T-helper 17 cell (primary cell): Measurements from ENCODE around the gene MYO1E. TPM values are rescaled to one million over a fixed set of nuclear protein-coding genes. Genes with fewer than 3 reads are reported as not detected.

Experiments used
- ATAC-seq: fragments of 150-1000 bp; cut with Tn5 transposase; 2 replicates; pipeline ENCODE4 v1.10.0; 2021; ENCODE audit warnings: mild to moderate bottlenecking, moderate library complexity
- DNase-seq, 3 donors: peaks; one replicate each; pipeline versions ENCODE4 v3.0.0 to v3.0.0-alpha.2; 2020 to 2021
- H3K9me3 ChIP-seq: one replicate; pipeline ENCODE4 v1.7.0; 2013; ENCODE audit warnings: low read length, mild to moderate bottlenecking; ENCODE audit not compliant: control insufficient read depth, poor library complexity, severe bottlenecking
- H3K27ac Mint-ChIP-seq: one replicate; pipeline ENCODE4 v1.8.0; 2022; ENCODE audit warnings: mild to moderate bottlenecking, moderate library complexity, mixed read lengths
- H3K27me3 Mint-ChIP-seq: one replicate; pipeline ENCODE4 v1.8.0; 2022; ENCODE audit warnings: mixed read lengths
- H3K36me3 Mint-ChIP-seq: one replicate; pipeline ENCODE4 v1.8.0; 2022; ENCODE audit warnings: low read depth, mixed read lengths
- H3K4me1 Mint-ChIP-seq: one replicate; pipeline ENCODE4 v1.8.0; 2022; ENCODE audit warnings: mild to moderate bottlenecking, mixed read lengths
- H3K4me3 Mint-ChIP-seq: one replicate; pipeline ENCODE4 v1.8.0; 2022; ENCODE audit warnings: mild to moderate bottlenecking, moderate library complexity, mixed read lengths
- total RNA-seq, 4 donors: library from RNA in 2 of 4; stranded (reverse) in 2 of 4; gene quantifications; one replicate each; pipeline ENCODE4 v1.2.3 and lab custom pipeline; 2022 to 2026

The MYO1E gene
- total RNA-seq, 2 donors from 2014 or later, result 4.0 to 4.1 TPM

DNA sequence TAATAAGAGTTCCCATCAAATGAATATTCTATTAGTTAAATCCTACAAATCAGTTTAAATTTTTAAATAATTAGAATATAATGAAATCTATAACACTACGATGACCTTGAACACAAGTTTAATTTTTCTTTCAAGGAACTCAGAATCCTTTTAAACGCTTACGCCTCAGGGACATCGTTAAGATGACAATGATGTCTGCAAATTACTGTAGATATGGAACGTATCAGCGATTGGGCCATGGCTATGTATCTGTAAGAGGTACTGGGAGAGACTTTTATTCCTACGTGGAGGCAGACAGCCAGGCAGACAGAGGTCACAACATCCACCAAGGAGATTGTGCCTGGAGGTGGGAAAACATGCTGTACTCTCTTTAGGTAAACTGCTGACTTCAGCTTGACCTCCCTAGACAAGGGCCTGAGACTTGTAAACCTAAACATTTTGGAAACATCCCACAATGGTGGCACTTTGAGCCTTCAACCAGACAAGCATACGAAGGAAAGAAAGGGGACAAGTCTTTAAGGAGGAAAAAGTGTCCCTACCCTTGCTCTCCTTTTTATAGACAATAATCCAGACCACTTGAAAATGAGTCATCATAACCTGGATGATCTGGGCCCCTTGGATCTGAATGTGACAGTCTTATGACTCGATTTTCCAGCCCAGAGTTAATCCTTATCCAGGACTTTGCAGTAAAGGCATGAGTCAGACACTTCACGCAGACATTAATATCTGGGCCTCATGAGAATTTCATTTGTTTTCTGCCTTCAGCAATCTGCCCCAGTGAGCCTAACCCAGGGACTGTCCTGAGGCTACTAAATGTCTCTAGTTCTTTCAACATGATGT lies 172.8 kb downstream of the MYO1E start:
- ATAC-seq, result no peak
- Mint-ChIP-seq H3K36me3 (no peaks in the 10 kb centered on the region), H3K4me3 (no peak overlapping the region), H3K27ac (no peak overlapping the region), H3K27me3 (no peaks in the 10 kb centered on the region), H3K4me1 (peaks cover 2% of the 10 kb centered on the region)
- no peak for DNase-seq
- no peaks in the 10 kb centered on the region for H3K9me3 ChIP-seq

DNA sequence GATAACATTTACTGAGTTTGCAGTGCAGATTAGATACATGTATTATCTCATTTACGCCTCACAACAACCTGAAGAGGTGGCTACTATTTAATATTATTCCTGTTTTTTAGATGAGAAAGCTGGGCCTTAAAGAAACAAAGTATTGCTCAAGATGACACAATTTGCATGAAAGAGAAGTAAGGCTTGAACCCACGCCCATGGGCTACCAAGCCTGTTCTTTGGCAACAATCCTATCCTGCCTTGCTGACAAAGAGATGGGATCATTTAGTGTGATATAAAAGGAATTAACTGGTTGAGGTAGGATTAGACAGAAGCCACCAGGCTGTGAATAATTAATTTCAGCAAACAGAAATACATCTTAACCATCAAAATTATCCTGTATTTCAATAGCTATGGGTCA lies 175.2 kb downstream of the MYO1E start:
- H3K27me3 Mint-ChIP-seq, result peaks cover 7% of the 10 kb centered on the region
- no peak overlapping the region for H3K27ac Mint-ChIP-seq
- no peaks in the 10 kb centered on the region for H3K4me1 Mint-ChIP-seq
- H3K36me3 Mint-ChIP-seq, result no peaks in the 10 kb centered on the region
- H3K4me3 Mint-ChIP-seq, result no peak overlapping the region
- DNase-seq (no peak), ATAC-seq (no peak)
- no peaks in the 10 kb centered on the region for H3K9me3 ChIP-seq

DNA sequence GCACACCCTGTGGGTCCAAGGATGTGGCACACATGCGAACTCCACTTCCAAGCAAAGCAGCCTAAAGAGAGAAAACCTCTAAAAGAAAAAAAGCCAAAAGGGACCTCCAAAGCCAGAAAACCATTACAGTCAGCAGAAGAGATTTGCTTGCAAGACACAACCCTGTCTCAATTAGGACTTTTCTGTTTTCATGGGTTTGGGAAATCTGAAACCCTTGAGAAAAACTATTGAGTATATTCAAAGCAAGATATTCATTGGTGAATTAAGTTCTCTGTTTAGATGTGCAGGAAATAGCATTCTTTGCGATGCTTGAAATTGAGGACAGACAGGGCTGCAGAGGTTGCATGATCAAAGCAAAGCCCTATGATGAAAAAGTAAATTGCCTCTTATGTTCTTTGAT lies 176.3 kb downstream of the MYO1E start:
- H3K27me3 Mint-ChIP-seq, result peaks cover 18% of the 10 kb centered on the region
- no peaks in the 10 kb centered on the region for H3K36me3 Mint-ChIP-seq
- no peak overlapping the region for H3K27ac Mint-ChIP-seq
- ATAC-seq (no peak), DNase-seq (no peak)
- no peaks in the 10 kb centered on the region for H3K9me3 ChIP-seq
- H3K4me3 Mint-ChIP-seq, result no peak overlapping the region
- no peaks in the 10 kb centered on the region for H3K4me1 Mint-ChIP-seq

DNA sequence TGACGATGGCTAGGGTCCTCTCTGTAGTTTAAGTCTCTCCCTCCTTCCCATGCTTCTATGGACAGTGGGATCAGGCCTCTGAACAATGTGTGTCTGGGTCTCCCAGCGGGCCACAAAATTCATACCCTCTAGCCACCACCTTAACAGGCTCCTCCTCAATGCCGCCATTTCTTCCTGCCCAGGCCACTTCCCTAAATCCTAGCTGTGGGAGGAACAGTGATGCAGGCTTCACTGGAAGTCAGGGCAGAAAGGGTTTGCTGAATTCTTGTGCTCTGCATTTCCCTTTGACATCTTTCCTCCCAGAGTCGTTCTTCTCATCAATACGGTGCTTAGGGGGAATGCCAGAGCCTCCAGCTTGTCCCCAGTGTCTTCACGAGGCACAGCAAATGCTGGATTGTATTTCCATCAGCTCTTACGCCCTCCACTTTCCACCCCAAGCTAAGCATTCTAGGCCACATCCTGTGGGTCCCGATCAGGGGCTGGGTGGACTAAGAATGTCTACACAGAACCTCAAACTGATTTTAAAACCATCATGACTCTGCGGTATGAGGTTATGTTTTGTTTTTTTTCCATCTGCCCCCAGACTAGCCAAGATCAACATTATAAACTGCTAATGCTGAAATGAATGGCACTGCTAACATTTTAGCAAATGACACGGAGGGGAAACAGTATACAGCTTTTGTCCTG lies 177.9 kb downstream of the MYO1E start:
- Mint-ChIP-seq H3K4me3 (no peak overlapping the region), H3K36me3 (no peaks in the 10 kb centered on the region), H3K4me1 (no peaks in the 10 kb centered on the region), H3K27me3 (peaks cover 30% of the 10 kb centered on the region), H3K27ac (no peak overlapping the region)
- DNase-seq (no peak), ATAC-seq (no peak)
- no peaks in the 10 kb centered on the region for H3K9me3 ChIP-seq

DNA sequence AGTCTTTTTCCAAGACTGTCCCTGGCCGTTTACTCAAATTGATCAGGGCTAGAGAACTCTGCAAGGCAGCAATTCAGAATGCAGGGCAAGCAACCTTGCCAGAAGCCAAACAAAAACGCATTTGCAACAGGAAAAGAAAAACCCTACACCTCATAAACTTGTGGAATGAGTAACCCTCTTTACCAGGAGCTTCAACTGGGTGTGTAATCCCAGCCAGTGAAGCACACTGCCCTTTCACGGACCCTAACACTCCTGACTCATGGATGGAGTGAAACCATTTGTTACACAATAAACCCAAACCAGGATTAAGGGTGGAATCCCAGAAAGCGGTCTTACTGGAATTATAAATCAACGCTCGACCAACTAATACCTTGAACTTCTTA lies 180.8 kb downstream of the MYO1E start:
- H3K9me3 ChIP-seq, result no peaks in the 10 kb centered on the region
- no peak for DNase-seq
- Mint-ChIP-seq H3K27me3 (peaks cover 30% of the 10 kb centered on the region), H3K27ac (no peak overlapping the region), H3K4me3 (no peak overlapping the region), H3K36me3 (peaks cover 3% of the 10 kb centered on the region), H3K4me1 (no peaks in the 10 kb centered on the region)
- no peak for ATAC-seq

DNA sequence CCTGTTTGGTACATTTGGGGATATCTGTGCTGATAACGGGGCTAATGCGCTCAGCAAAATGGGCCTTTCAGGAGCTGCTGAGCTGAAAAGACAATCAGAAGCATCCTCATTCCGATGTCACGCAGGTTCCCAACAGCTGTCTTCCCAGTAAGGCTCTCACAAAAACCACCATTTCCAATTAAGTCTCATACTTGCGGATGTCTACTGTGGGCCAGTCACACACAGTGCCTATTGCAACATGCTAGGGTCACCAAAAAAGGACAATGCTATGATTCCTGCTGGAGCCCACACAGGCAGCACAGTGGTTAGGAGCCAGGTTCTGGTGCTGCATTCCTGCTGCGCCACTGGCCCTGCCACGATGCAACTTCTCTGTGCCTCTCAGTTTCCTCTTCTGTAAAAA lies 182.4 kb downstream of the MYO1E start:
- ATAC-seq (no peak), DNase-seq (no peak)
- Mint-ChIP-seq H3K4me1 (no peaks in the 10 kb centered on the region), H3K36me3 (peaks cover 3% of the 10 kb centered on the region), H3K27ac (no peak overlapping the region), H3K4me3 (no peak overlapping the region), H3K27me3 (peaks cover 30% of the 10 kb centered on the region)
- no peaks in the 10 kb centered on the region for H3K9me3 ChIP-seq

DNA sequence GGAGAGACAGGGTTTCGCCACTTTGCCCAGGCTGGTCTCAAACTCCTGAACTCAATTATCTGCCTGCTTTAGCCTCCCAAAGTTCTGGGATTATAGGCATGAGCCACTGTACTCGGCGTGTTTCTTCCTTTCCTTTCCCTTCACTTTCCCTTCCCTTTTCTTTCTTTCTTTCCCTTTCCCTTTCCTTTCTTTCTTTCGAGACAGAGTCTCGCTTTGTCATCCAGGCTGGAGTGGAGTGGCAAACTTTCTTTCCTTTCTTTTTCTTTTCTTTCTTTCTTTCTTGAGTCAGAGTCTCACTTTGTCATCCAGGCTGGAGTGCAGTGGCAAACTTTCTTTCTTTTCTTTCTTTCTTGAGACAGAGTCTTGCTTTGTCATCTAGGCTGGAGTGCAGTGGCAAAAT lies 183.4 kb downstream of the MYO1E start:
- H3K4me3 Mint-ChIP-seq, result no peak overlapping the region

DNA sequence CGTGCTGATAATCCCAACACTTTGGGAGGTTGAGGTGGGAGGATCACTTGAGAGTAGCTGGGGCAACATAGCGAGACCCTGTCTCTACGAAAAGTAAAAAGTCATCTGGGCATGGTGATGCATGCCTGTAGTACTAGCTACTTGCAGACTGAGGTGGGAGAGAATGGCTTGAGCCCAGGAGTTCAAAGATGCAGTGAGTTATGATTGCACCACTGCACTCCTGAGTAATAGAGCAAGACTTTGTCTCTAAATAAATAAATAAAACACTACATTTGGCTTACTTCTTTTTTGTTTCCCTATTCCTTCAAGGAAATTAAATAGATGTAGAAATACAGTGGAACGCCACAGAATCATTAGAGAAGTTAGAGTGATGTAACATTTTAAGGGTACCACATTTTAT lies 186.2 kb downstream of the MYO1E start:
- DNase-seq, result no peak
- no peak for ATAC-seq
- Mint-ChIP-seq H3K27ac (no peak overlapping the region), H3K36me3 (peaks cover 3% of the 10 kb centered on the region), H3K27me3 (peaks cover 13% of the 10 kb centered on the region), H3K4me3 (no peak overlapping the region), H3K4me1 (no peaks in the 10 kb centered on the region)
- H3K9me3 ChIP-seq, result no peaks in the 10 kb centered on the region

More for the DNA sequence above, 183.4 kb downstream of the MYO1E start:
- H3K9me3 ChIP-seq, result no peaks in the 10 kb centered on the region
- Mint-ChIP-seq H3K27ac (no peak overlapping the region), H3K36me3 (peaks cover 3% of the 10 kb centered on the region), H3K27me3 (peaks cover 30% of the 10 kb centered on the region), H3K4me1 (no peaks in the 10 kb centered on the region)
- ATAC-seq, result no peak
- no peak for DNase-seq

DNA sequence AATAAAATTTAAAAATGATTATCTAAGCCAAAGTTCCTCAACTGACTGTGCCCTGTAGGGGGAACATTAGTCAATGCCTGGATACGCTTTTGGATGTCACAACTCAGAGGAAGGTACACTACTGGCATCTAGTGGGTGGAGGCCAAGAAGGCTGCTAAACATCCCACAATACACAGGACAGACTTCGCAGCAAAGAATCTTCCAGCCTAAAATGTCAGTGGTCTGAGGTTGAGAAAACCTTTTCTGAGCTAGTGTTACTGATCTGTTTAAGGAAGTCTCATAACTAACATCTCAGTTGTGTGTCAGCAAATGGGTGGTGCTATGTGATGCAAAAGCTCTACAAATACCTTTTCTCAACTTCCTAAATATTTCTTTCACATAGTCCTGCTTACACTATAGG lies 186.9 kb downstream of the MYO1E start:
- no peak overlapping the region for H3K4me3 Mint-ChIP-seq
- no peaks in the 10 kb centered on the region for H3K9me3 ChIP-seq
- H3K27me3 Mint-ChIP-seq, result peaks cover 12% of the 10 kb centered on the region
- H3K36me3 Mint-ChIP-seq, result peaks cover 3% of the 10 kb centered on the region
- H3K4me1 Mint-ChIP-seq, result no peaks in the 10 kb centered on the region
- ATAC-seq, result peak; percentile 20
- H3K27ac Mint-ChIP-seq, result no peak overlapping the region
- no peak for DNase-seq

DNA sequence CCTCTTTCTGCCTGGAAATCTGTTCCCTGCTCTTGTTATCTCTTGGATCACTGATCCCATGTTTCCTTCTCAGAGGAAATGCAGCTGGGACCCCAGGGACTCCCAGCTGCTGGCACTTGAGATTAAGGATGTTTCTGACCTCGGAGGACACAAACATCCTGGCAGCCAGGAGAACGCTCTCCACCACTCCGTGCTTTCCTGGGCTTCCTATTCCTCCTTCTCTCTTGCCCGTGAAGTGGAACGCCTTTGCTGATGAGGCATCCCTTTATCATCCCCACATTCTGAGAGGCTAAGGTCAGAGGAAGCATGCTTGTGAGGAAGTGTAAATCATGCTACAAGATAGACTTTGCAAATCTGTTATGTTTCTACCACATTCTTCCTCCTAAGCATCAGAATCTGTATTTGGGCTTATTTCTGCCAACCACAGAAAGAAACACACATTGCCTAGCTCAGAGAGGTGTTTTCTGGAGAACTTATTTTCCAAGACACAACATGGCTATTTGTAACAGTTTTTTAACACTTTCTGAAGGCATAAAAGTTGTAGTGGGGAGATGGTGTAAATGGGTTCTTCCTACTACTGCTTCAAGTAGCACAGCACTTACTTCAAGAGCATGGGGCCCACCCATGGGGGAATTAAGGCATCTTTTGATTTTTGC lies 191.6 kb downstream of the MYO1E start:
- Mint-ChIP-seq H3K36me3 (no peaks in the 10 kb centered on the region), H3K4me3 (no peak overlapping the region), H3K4me1 (peaks cover 4% of the 10 kb centered on the region), H3K27ac (no peak overlapping the region), H3K27me3 (peaks cover 34% of the 10 kb centered on the region)
- no peak for DNase-seq
- no peak for ATAC-seq
- H3K9me3 ChIP-seq, result no peaks in the 10 kb centered on the region

DNA sequence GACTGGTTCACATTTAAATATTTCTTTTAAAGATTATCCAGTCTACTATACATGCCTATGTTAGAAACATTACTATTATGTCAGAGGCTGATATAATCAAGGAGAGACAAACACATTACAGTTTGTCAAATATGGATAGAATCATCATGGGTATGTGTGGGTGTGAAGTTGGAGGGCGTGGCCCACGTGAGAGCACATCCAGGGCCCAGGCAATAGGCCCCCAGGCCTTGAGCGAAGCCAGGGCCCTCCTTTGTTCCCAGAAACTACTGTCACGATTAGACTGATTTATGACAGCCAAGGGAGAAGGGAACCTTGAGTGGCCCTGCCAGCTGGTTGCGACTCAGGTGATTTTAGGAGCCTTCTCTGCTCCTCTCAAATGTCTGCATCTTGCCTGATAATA lies 193.0 kb downstream of the MYO1E start:
- no peak for ATAC-seq

DNA sequence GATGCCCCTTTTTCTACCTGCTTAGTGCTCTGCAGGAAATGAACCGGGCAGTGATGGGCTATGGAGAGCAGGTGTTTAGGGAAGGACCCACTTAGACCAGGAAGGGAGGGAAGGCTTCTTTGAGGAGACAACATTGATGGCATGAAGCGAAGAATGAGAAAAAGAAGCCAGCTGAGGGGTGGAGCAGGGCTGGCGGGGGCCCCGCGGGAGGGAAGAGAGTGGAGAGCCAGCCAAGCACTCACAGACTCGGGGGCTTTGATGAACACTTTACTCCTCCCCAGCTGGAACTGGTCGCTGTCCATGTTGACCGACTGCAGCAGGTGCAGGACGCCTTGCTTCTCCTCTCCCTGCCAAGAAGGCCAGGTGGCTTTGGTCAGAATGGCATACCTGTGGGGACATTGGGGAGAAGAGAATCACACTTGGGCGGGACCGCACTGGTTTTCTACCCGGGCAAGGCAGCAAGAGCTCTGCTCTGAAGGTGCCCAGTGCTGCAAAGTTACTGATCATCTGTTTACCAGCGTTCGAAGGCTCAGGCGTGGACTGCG lies 194.4 kb downstream of the MYO1E start:
- Mint-ChIP-seq H3K4me3 (no peak overlapping the region), H3K36me3 (no peaks in the 10 kb centered on the region), H3K27ac (no peak overlapping the region), H3K4me1 (peaks cover 6% of the 10 kb centered on the region), H3K27me3 (peaks cover 45% of the 10 kb centered on the region)
- ATAC-seq (no peak), DNase-seq (no peak)
- no peaks in the 10 kb centered on the region for H3K9me3 ChIP-seq

More for the DNA sequence above, 193.0 kb downstream of the MYO1E start:
- Mint-ChIP-seq H3K4me1 (peaks cover 6% of the 10 kb centered on the region), H3K36me3 (no peaks in the 10 kb centered on the region), H3K27me3 (peaks cover 45% of the 10 kb centered on the region), H3K27ac (no peak overlapping the region), H3K4me3 (no peak overlapping the region)
- no peak for DNase-seq
- no peaks in the 10 kb centered on the region for H3K9me3 ChIP-seq

DNA sequence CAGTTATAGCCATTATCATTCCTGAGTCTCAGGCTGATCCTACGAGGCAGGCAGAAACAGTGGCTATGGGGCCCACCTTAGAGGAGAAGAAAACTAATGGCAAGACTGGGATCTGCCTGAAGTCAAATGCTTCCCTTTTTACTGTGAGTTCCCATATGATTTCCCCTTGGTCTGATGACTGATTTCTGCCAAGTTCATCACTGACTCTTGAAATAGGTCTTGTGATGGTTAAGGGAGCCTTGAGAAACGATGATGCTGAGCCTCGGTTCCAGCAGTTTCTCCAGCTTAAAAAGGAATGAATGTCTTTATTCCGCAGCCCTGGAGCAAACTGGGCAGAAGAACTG lies 195.4 kb downstream of the MYO1E start:
- H3K4me1 Mint-ChIP-seq, result peaks cover 6% of the 10 kb centered on the region
- H3K36me3 Mint-ChIP-seq, result no peaks in the 10 kb centered on the region
- no peak for DNase-seq
- no peaks in the 10 kb centered on the region for H3K9me3 ChIP-seq
- no peak for ATAC-seq
- H3K27ac Mint-ChIP-seq, result no peak overlapping the region
- no peak overlapping the region for H3K4me3 Mint-ChIP-seq
- peaks cover 45% of the 10 kb centered on the region for H3K27me3 Mint-ChIP-seq
